Upper lobe of left lung (tissue), 6 donors: Measurements from ENCODE around the gene DDI2. TPM values are rescaled to one million over a fixed set of nuclear protein-coding genes. Genes with fewer than 3 reads are reported as not detected.

Source experiments
- ATAC-seq, 2 donors: fragments of 200-7000 bp; cut with Tn5 transposase; one replicate each; pipeline ENCODE4 v1.9.1; 2022; ENCODE audit warnings: mild to moderate bottlenecking in 2 of 2, moderate library complexity in 2 of 2; ENCODE audit not compliant: low FRiP score in 2 of 2
- DNase-seq, 2 donors: peaks; one replicate each; pipeline ENCODE4 v3.0.0-alpha.2; 2019 to 2020
- H3K27ac ChIP-seq, 4 donors: fragments of 200-600 bp; sonication (generic); one replicate each; pipeline ENCODE4 v1.5.1; 2016 to 2019
- H3K27me3 ChIP-seq, 4 donors: fragments of 200-600 bp; sonication (generic); one replicate each; pipeline ENCODE4 v1.5.1; 2017 to 2019
- H3K36me3 ChIP-seq, 4 donors: fragments of 200-600 bp; sonication (generic); one replicate each; pipeline ENCODE4 v1.5.1; 2016 to 2019
- H3K4me1 ChIP-seq, 4 donors: fragments of 200-600 bp; sonication (generic); one replicate each; pipeline ENCODE4 v1.5.1; 2018 to 2019
- H3K4me3 ChIP-seq, 4 donors: fragments of 200-600 bp; sonication (generic); one replicate each; pipeline ENCODE4 v1.5.1; 2017 to 2019; ENCODE audit warnings: mild to moderate bottlenecking in 2 of 4, moderate library complexity in 1 of 4
- H3K9me3 ChIP-seq, 4 donors: fragments of 200-600 bp; sonication (generic); one replicate each; pipeline ENCODE4 v1.5.1; 2018 to 2019
- CTCF ChIP-seq, 6 experiments: fragments of 450-650 bp in 4 of 6; fragments of 200-600 bp in 2 of 6; sonication (generic) in 2 of 6; IDR thresholded peaks; one replicate each; pipeline ENCODE4 v1.5.1; 2016 to 2019; ENCODE audit warnings: antibody characterized with exemption in 6 of 6
- EP300 ChIP-seq, 4 donors: sonication (generic); formaldehyde crosslinking; IDR thresholded peaks; one replicate each; pipeline ENCODE4 v1.5.1; 2017; ENCODE audit warnings: antibody characterized with exemption in 4 of 4, control low read depth in 2 of 4
- POLR2A ChIP-seq, 4 donors: fragments of 450-650 bp; IDR thresholded peaks; one replicate each; pipeline ENCODE4 v1.5.1; 2016 to 2017; ENCODE audit warnings: antibody characterized with exemption in 4 of 4, mild to moderate bottlenecking in 2 of 4
- POLR2AphosphoS5 ChIP-seq, 2 donors: sonication (generic); formaldehyde crosslinking; IDR thresholded peaks; one replicate each; pipeline ENCODE4 v1.5.1; 2017; ENCODE audit warnings: antibody characterized with exemption in 2 of 2
- WGBS, 2 donors: methylation state at CpG; one replicate each; pipeline ENCODE4 v1.1.5; 2017 to 2018; 5-methylcytosine and 5-hydroxymethylcytosine counted together
- total RNA-seq, 6 donors: library from RNA; depleted of rRNA in 4 of 6; stranded (reverse); fragments of >200 nt in 4 of 6; gene quantifications; one replicate each; pipeline versions ENCODE4 v1.1.0 to v1.2.1, GENCODE V29; 2016 to 2021
- donor health status: DM: no; HTN: no; CAD: no; lungs with moderate emphysema.
- donor health status: DM: no; HTN: yes; CAD: no; lungs with severe emphysema.

DDI2 gene
- total RNA-seq, 6 donors from 2014 or later: 31.4 to 161 (median 46.1) TPM

- Histone ChIP-seq H3K36me3 (no peaks in the 10 kb centered on the region), H3K4me3 (no peak overlapping the region), H3K27me3 (no peaks in the 10 kb centered on the region), H3K4me1 (peaks cover 0 to 11% (median under 1%) of the 10 kb centered on the region in 4 donors), H3K27ac (peak overlapping the region in 1 of 4 donors; percentile 65), H3K9me3 (no peaks in the 10 kb centered on the region)
- peak in 1 of 2 donors; percentile 46 for DNase-seq
- ATAC-seq: peak in 1 of 2 donors; percentile 39
- 23 to 29% methylated on average over 2 of the region's 2 CpGs for WGBS, 2 donors
- TF ChIP-seq EP300 (IDR thresholded peaks at IDR 0.05) (no peak), POLR2A (IDR thresholded peaks at IDR 0.05) (no peak), CTCF (IDR thresholded peaks at IDR 0.05) (no peak), POLR2AphosphoS5 (IDR thresholded peaks at IDR 0.05) (no peak)
Observed at GRCh38 chr1:15676010-15676409, 58.8 kb downstream of the DDI2 start.

DNA sequence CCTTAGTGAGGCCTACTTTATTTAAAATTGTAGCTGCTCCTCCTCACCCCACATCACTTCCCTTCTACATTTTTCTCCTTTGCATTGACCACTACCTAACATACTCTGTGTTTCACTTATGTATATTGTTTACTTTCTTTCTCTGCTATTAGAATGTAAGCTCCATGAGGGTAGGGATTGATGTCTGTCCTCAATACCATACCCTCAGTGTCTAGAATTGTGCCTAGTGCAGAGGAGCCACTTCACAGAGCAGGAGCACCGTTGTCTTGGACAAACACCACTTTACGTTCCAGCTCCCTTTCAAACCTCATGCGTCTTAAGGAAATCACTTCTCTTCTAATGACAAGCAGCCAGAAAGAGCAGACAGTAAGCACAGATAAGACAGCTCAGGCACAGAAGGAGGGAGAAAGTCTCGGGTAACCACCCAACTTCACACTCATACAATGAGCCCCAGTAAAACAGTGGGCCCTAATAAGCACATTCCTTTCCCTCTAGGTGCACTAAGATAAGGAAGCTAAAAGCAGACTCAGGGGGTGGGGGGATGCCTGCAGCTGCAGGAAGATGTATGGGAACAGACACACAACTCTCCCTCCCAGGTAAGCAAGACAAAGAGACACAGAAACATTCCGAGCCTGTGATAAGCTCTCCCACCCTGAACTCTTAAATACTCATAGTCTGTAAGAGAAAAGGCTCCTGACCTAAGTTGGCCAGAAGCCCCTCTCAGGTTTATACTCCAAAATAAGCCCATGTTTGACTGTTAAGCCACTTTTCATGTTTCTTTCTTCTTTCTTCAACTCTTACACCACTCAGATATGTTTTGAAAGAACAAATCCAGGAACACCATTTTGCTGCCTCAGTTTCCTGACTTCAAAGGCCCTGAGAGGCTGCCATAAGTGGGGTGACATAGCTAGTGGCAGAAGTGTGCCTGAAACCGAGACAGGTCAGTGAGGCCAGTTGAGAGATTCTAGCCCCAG lies 59.7 kb downstream of the DDI2 start:
- H3K4me1 ChIP-seq: peaks cover 0 to 11% (median 1%) of the 10 kb centered on the region in 4 donors
- no peaks in the 10 kb centered on the region for H3K36me3 ChIP-seq

GRCh38 chr1:15678578-15678977 lies 61.3 kb downstream of the DDI2 start:
- Histone ChIP-seq H3K27me3 (no peaks in the 10 kb centered on the region), H3K4me1 (peaks cover 4 to 13% (median 7%) of the 10 kb centered on the region in 4 donors), H3K9me3 (no peaks in the 10 kb centered on the region), H3K4me3 (no peak overlapping the region), H3K27ac (no peak overlapping the region), H3K36me3 (no peaks in the 10 kb centered on the region)
- no peak for TF ChIP-seq POLR2A (IDR thresholded peaks at IDR 0.05)
- TF ChIP-seq EP300 (IDR thresholded peaks at IDR 0.05): no peak
- TF ChIP-seq CTCF (IDR thresholded peaks at IDR 0.05): no peak
- no peak for TF ChIP-seq POLR2AphosphoS5 (IDR thresholded peaks at IDR 0.05)
- WGBS, 2 donors: 94 to 100% methylated on average over 1 of the region's 1 CpG
- peak in 1 of 2 donors; percentile 43 for DNase-seq
- peak in 1 of 2 donors; percentile 69 for ATAC-seq

More for the DNA sequence above, 59.7 kb downstream of the DDI2 start:
- ATAC-seq (no peak), DNase-seq (no peak)
- H3K27ac ChIP-seq: peak overlapping the region in 1 of 4 donors; percentile 16
- no peak overlapping the region for H3K4me3 ChIP-seq
- no peaks in the 10 kb centered on the region for H3K27me3 ChIP-seq
- WGBS, 2 donors: 84 to 88% methylated on average over 6 of the region's 6 CpGs
- TF ChIP-seq CTCF (IDR thresholded peaks at IDR 0.05): no peak
- TF ChIP-seq POLR2AphosphoS5 (IDR thresholded peaks at IDR 0.05): no peak
- no peak for TF ChIP-seq POLR2A (IDR thresholded peaks at IDR 0.05)
- no peak for TF ChIP-seq EP300 (IDR thresholded peaks at IDR 0.05)
- H3K9me3 ChIP-seq: no peaks in the 10 kb centered on the region

DNA sequence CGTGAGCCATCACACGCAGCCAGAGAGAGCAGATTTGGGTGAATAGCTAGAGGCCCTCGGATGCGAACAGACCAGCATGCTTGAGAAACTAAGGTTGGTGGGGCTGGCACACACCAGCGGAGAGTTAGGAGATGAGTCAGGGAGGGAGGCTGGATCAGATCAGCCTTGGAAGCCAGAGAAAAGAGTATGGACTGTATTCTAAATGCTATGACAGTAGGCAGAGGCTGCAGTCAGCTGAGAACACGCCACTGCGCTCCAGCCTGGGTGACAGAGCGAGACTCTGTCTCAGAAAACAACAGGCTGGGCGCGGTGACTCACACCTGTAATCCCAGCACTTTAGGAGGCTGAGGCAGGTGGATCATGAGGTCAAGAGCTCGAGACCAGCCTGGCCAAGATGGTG lies 62.9 kb downstream of the DDI2 start:
- 90 to 98% methylated on average over 11 of the region's 11 CpGs for WGBS, 2 donors
- peak overlapping the region in 2 of 4 donors; percentile 71 to 76 for H3K27ac ChIP-seq
- no peaks in the 10 kb centered on the region for H3K9me3 ChIP-seq
- peak in 1 of 2 donors; percentile 31 for ATAC-seq
- no peak for DNase-seq
- no peak overlapping the region for H3K4me3 ChIP-seq
- no peaks in the 10 kb centered on the region for H3K36me3 ChIP-seq
- no peaks in the 10 kb centered on the region for H3K27me3 ChIP-seq
- H3K4me1 ChIP-seq: peaks cover 10 to 14% (median 11%) of the 10 kb centered on the region in 4 donors
- TF ChIP-seq POLR2A (IDR thresholded peaks at IDR 0.05) (peak in 1 of 4 donors; percentile 3), CTCF (IDR thresholded peaks at IDR 0.05) (no peak), EP300 (IDR thresholded peaks at IDR 0.05) (no peak), POLR2AphosphoS5 (IDR thresholded peaks at IDR 0.05) (no peak)
